PC-3 (cell line): Measurements from ENCODE around the gene MDH1B. TPM values are rescaled to one million over a fixed set of nuclear protein-coding genes. Genes with fewer than 3 reads are reported as not detected.

Experiments used
- ATAC-seq: fragments of 200-7000 bp; cut with Tn5 transposase; 2 replicates; pipeline ENCODE4 v1.9.1; 2020; ENCODE audit warnings: mild to moderate bottlenecking, moderate library complexity
- BruUV-seq: library from RNA; stranded (reverse); fragments of 400-500 nt; replicated peaks from 2 replicates; lab custom pipeline; 2021; lab: Mats Ljungman, UMichigan
- CTCF ChIA-PET: fragments of 300-600 bp; sonication (Branson Sonifier 250); formaldehyde crosslinking; loops from one replicate; lab custom pipeline; 2022; ENCODE audit warnings: antibody characterized with exemption; lab: Charles Lee
- POLR2A ChIA-PET: fragments of 300-600 bp; sonication (Branson Sonifier 250); formaldehyde crosslinking; loops from one replicate; lab custom pipeline; 2022; ENCODE audit warnings: antibody characterized with exemption; ENCODE audit not compliant: unreplicated experiment; lab: Charles Lee
- DNase-seq: peaks from one replicate; pipeline ENCODE4 v3.0.0-alpha.2; 2015
- H2AFZ ChIP-seq: fragments of 300-600 bp; sonication (generic); 2 replicates; pipeline ENCODE4 v1.6.0; 2016; ENCODE audit warnings: antibody characterized with exemption, low read length
- H3F3A ChIP-seq: fragments of 300-600 bp; sonication (generic); one replicate; pipeline ENCODE4 v1.6.0; 2017; ENCODE audit warnings: antibody characterized with exemption, low read length, control low read depth, mild to moderate bottlenecking; ENCODE audit not compliant: unreplicated experiment
- H3K27ac ChIP-seq: fragments of 300-600 bp; sonication (generic); 2 replicates; pipeline ENCODE4 v1.5.1; 2016; ENCODE audit warnings: mild to moderate bottlenecking, low read length
- H3K27me3 ChIP-seq: fragments of 300-600 bp; sonication (generic); 2 replicates; pipeline ENCODE4 v1.6.1; 2016; ENCODE audit warnings: low read length, mixed read lengths
- H3K36me3 ChIP-seq: fragments of 300-600 bp; sonication (generic); 2 replicates; pipeline ENCODE4 v1.6.1; 2016; ENCODE audit warnings: low read depth, mixed run types, low read length, mixed read lengths
- H3K4me1 ChIP-seq: fragments of 300-600 bp; sonication (generic); 2 replicates; pipeline ENCODE4 v1.5.1; 2016; ENCODE audit warnings: low read length; ENCODE audit not compliant: insufficient read depth
- H3K4me2 ChIP-seq: fragments of 300-600 bp; sonication (generic); 2 replicates; pipeline ENCODE4 v1.6.0; 2016; ENCODE audit warnings: low read length
- H3K4me3 ChIP-seq: fragments of 300-600 bp; sonication (generic); 2 replicates; pipeline ENCODE4 v1.5.1; 2016; ENCODE audit warnings: mild to moderate bottlenecking, low read length, mixed read lengths
- H3K79me2 ChIP-seq: fragments of 300-600 bp; sonication (generic); 2 replicates; pipeline ENCODE4 v1.6.1; 2017; ENCODE audit warnings: low read length, mixed read lengths
- H3K9ac ChIP-seq: fragments of 300-600 bp; sonication (generic); 2 replicates; pipeline ENCODE4 v1.6.0; 2016; ENCODE audit warnings: mild to moderate bottlenecking, low read length
- H3K9me2 ChIP-seq: fragments of 300-600 bp; sonication (generic); replicated peaks from 2 replicates; pipeline ENCODE4 v1.6.1; 2016; ENCODE audit warnings: mixed run types, low read length, mixed read lengths
- H3K9me3 ChIP-seq: fragments of 300-600 bp; sonication (generic); 2 replicates; pipeline ENCODE4 v1.6.1; 2016; ENCODE audit warnings: low read length, mixed read lengths
- H4K20me1 ChIP-seq: fragments of 300-600 bp; sonication (generic); 2 replicates; pipeline ENCODE4 v1.6.1; 2016; ENCODE audit warnings: low read length, mixed read lengths
- EZH2 ChIP-seq: fragments of 300-600 bp; sonication (generic); IDR thresholded peaks from one replicate; pipeline ENCODE4 v1.6.1; 2017; ENCODE audit warnings: antibody characterized with exemption, mild to moderate bottlenecking, low read length; ENCODE audit not compliant: unreplicated experiment
- EZH2phosphoT487 ChIP-seq: fragments of 300-600 bp; sonication (generic); IDR thresholded peaks from 2 replicates; pipeline ENCODE4 v1.6.1; 2018; ENCODE audit warnings: mild to moderate bottlenecking, antibody characterized with exemption, low read length, borderline replicate concordance
- intact Hi-C: fragments of 100-400 bp; cut with micrococcal nuclease; formaldehyde crosslinking; loops from 2 replicates; pipeline ENCODE4 v1.9.0; 2023
- total RNA-seq: library from RNA; depleted of rRNA; stranded (reverse); fragments of >200 nt; gene quantifications from 2 replicates; pipeline ENCODE4 v1.2.3, GENCODE V29; 2014
- TF ChIP-seq, protein P1 (sequence below): fragments of 300-600 bp; sonication (generic); conservative IDR thresholded peaks from 2 replicates; pipeline ENCODE4 v1.5.1; 2017; ENCODE audit warnings: antibody characterized with exemption, low read depth, mild to moderate bottlenecking, low read length

The MDH1B gene
- total RNA-seq, 1 experiment from 2014 or later = 0.40 TPM

- Histone ChIP-seq H4K20me1 (no peaks in the 10 kb centered on the region), H3K79me2 (no peaks in the 10 kb centered on the region), H3K27me3 (peaks cover 15% of the 10 kb centered on the region), H3K9me2 (no peaks in the 10 kb centered on the region), H3F3A (no peaks in the 10 kb centered on the region), H2AFZ (no peak overlapping the region), H3K9ac (no peak overlapping the region), H3K4me1 (no peaks in the 10 kb centered on the region), H3K4me2 (no peak overlapping the region), H3K9me3 (no peaks in the 10 kb centered on the region), H3K4me3 (no peak overlapping the region), H3K36me3 (no peaks in the 10 kb centered on the region), H3K27ac (no peak overlapping the region)
- CTCF ChIA-PET = interaction anchor here (0.5 kb wide), 1 partner anchor 141 kb away, joined by 3 read pairs; no protein-coding TSS in a partner anchor
- ATAC-seq (peak; percentile 52), DNase-seq (no peak)
- intact Hi-C loops = loop anchor here (10.0 kb wide), 1 partner anchor 288 kb away; no protein-coding TSS in a partner anchor
- TF ChIP-seq EZH2phosphoT487 (no peak), EZH2 (no peak)
- TF ChIP-seq, protein P1, sequence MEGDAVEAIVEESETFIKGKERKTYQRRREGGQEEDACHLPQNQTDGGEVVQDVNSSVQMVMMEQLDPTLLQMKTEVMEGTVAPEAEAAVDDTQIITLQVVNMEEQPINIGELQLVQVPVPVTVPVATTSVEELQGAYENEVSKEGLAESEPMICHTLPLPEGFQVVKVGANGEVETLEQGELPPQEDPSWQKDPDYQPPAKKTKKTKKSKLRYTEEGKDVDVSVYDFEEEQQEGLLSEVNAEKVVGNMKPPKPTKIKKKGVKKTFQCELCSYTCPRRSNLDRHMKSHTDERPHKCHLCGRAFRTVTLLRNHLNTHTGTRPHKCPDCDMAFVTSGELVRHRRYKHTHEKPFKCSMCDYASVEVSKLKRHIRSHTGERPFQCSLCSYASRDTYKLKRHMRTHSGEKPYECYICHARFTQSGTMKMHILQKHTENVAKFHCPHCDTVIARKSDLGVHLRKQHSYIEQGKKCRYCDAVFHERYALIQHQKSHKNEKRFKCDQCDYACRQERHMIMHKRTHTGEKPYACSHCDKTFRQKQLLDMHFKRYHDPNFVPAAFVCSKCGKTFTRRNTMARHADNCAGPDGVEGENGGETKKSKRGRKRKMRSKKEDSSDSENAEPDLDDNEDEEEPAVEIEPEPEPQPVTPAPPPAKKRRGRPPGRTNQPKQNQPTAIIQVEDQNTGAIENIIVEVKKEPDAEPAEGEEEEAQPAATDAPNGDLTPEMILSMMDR = no peak
- no TSS peak for BruUV-seq
- POLR2A ChIA-PET = no interaction called here
Observed at GRCh38 chr2:206696910-206697309, 68.2 kb downstream of the MDH1B start.

- no peak for TF ChIP-seq EZH2phosphoT487
- TF ChIP-seq, protein P1 = peak; percentile 84
- no peak for TF ChIP-seq EZH2
- H3K9me2 ChIP-seq = no peaks in the 10 kb centered on the region
- no peaks in the 10 kb centered on the region for H3F3A ChIP-seq
- H3K27ac ChIP-seq = no peak overlapping the region
- intact Hi-C loops = loop anchor here (1.0 to 10.0 kb wide), 5 partner anchors 74 to 782 kb away; partner anchors contain the start of genes FASTKD2 and MDH1B
- DNase-seq (peak; percentile 82), ATAC-seq (peak; percentile 82)
- CTCF ChIA-PET = no interaction called here
- H3K4me2 ChIP-seq = no peak overlapping the region
- POLR2A ChIA-PET = no interaction called here
- H4K20me1 ChIP-seq = no peaks in the 10 kb centered on the region
- no peak overlapping the region for H3K4me3 ChIP-seq
- H2AFZ ChIP-seq = no peak overlapping the region
- no peaks in the 10 kb centered on the region for H3K79me2 ChIP-seq
- no peaks in the 10 kb centered on the region for H3K9me3 ChIP-seq
- no peaks in the 10 kb centered on the region for H3K27me3 ChIP-seq
- H3K36me3 ChIP-seq = no peaks in the 10 kb centered on the region
- H3K9ac ChIP-seq = no peak overlapping the region
- no TSS peak for BruUV-seq
- no peaks in the 10 kb centered on the region for H3K4me1 ChIP-seq
Observed at GRCh38 chr2:206693399-206694137, 71.6 kb downstream of the MDH1B start.

DNA sequence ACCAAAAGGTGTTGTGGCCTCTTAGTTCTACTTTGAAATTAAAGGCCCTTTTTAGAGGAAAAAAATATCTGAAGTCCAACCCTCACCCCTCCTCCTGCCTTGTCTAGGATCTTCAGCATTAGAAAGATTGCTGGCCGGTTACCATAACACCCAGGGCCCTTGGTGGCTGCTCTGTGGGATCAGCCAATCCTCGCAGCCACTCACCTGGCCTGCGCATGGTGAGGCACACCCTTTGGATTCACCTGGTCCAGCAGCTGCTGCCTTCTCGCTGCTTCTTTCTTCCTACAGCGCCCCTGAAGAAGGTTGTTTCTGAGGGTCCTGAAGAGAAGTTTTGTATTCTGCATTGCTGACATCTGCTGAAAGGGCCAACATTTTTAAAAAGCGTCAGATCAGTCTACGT, 72.2 kb downstream of the MDH1B start:
- intact Hi-C loops = loop anchor here (1.0 to 10.0 kb wide), 6 partner anchors 74 to 782 kb away; partner anchors contain the start of genes FASTKD2 and MDH1B
- ATAC-seq = no peak
- Histone ChIP-seq H3K27ac (no peak overlapping the region), H3K4me3 (no peak overlapping the region), H2AFZ (no peak overlapping the region), H3K4me2 (no peak overlapping the region), H3K79me2 (no peaks in the 10 kb centered on the region), H3K9me2 (no peaks in the 10 kb centered on the region), H3K27me3 (peaks cover 5% of the 10 kb centered on the region; the same call in 1 of the 2 replicates), H3K9me3 (no peaks in the 10 kb centered on the region), H3F3A (no peaks in the 10 kb centered on the region), H3K36me3 (no peaks in the 10 kb centered on the region), H3K4me1 (no peaks in the 10 kb centered on the region), H4K20me1 (no peaks in the 10 kb centered on the region), H3K9ac (no peak overlapping the region)
- ChIA-PET CTCF (no interaction called here), POLR2A (interaction anchor here (0.6 kb wide), 1 partner anchor 44 kb away, joined by 3 read pairs; no protein-coding TSS in a partner anchor)
- DNase-seq = no peak
- no TSS peak for BruUV-seq
- TF ChIP-seq EZH2 (no peak), EZH2phosphoT487 (no peak)
- TF ChIP-seq, protein P1 = no peak
